Calu3 (cell line): ENCODE measurements around the gene TMEM170B. TPM values are rescaled to one million over a fixed set of nuclear protein-coding genes. Genes with fewer than 3 reads are reported as not detected.

Source experiments
- BruUV-seq: library from RNA; stranded (reverse); fragments of 400-500 nt; replicated peaks from 2 replicates; lab custom pipeline; 2021; lab: Mats Ljungman, UMichigan
- CTCF ChIA-PET: fragments of 300-600 bp; sonication (Branson Sonifier 250); formaldehyde crosslinking; loops from one replicate; lab custom pipeline; 2022; ENCODE audit warnings: antibody characterized with exemption; lab: Charles Lee
- DNase-seq: peaks from one replicate; pipeline ENCODE4 v3.0.0; 2022
- H3K27ac Mint-ChIP-seq: one replicate; pipeline ENCODE4 v1.8.0; 2022; ENCODE audit warnings: mixed read lengths; ENCODE audit not compliant: unreplicated experiment
- H3K27me3 Mint-ChIP-seq: one replicate; pipeline ENCODE4 v1.8.0; 2022; ENCODE audit warnings: mixed read lengths; ENCODE audit not compliant: unreplicated experiment
- H3K36me3 Mint-ChIP-seq: one replicate; pipeline ENCODE4 v1.8.0; 2022; ENCODE audit warnings: mild to moderate bottlenecking, moderate library complexity, mixed read lengths; ENCODE audit not compliant: insufficient read depth, unreplicated experiment
- H3K4me1 Mint-ChIP-seq: one replicate; pipeline ENCODE4 v1.8.0; 2022; ENCODE audit warnings: mild to moderate bottlenecking, low read depth, mixed read lengths; ENCODE audit not compliant: unreplicated experiment
- H3K4me3 Mint-ChIP-seq: one replicate; pipeline ENCODE4 v1.8.0; 2022; ENCODE audit warnings: mild to moderate bottlenecking, low read depth, moderate library complexity, mixed read lengths; ENCODE audit not compliant: unreplicated experiment
- H3K9me3 Mint-ChIP-seq: one replicate; pipeline ENCODE4 v1.8.0; 2022; ENCODE audit warnings: low read depth, mixed read lengths; ENCODE audit not compliant: unreplicated experiment
- intact Hi-C: fragments of 100-400 bp; cut with micrococcal nuclease; formaldehyde crosslinking; loops from one replicate; pipeline ENCODE4 v1.10.0; 2022; ENCODE audit not compliant: unreplicated experiment
- total RNA-seq: library from RNA; stranded (reverse); gene quantifications from 2 replicates; pipeline ENCODE4 v1.2.3, GENCODE V29; 2022
- TF ChIP-seq, protein P1 (sequence below): fragments of 200-600 bp; IDR thresholded peaks from one replicate; pipeline ENCODE4 v1.8.0; 2022; ENCODE audit warnings: antibody characterized with exemption; ENCODE audit not compliant: unreplicated experiment

Gene TMEM170B
- total RNA-seq, 1 experiment from 2014 or later = 2.2 TPM

DNA sequence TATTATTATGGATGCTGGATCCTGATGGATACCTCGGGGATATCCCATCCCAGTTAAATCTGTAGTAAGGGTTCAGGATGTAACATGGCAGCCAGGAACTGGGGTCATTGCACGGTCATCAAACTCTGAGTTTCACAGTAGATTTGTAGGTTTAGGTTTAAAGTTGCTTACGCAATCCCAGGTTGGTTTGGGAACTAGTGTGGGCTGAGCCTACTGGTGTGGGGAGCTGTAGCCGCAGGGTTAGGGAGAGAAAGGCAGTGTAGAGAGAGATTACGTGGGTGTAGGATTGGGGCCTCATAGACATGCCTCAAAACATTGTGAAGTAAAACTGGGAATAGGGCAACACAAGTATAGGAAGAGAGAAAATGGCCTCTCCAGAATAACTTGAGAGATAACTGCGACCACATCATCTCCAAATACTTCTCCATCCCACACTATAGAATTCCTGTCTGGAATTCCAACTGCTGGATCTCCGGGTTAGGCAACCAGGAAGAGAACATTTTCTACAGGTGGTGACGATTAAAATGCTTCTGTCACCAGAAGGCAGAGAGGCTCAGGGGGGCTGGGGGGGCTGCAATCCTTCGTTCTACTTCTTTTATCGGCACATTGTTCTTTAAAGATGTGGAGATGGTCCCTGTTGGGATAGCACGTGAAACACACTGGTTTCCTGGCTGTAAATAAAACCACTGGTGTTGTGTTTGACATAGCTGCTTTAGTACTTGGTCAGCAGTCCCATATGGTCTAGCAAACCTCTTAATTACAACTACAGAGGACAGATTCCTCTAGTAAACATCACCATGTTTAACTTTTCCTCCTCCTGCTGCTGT, 44.9 kb upstream of the TMEM170B start:
- intact Hi-C loops = no loop called here
- Mint-ChIP-seq H3K27me3 (no peaks in the 10 kb centered on the region), H3K27ac (no peak overlapping the region), H3K9me3 (no peaks in the 10 kb centered on the region), H3K36me3 (no peaks in the 10 kb centered on the region), H3K4me1 (no peaks in the 10 kb centered on the region), H3K4me3 (no peak overlapping the region)
- BruUV-seq = no TSS peak
- TF ChIP-seq, protein P1, sequence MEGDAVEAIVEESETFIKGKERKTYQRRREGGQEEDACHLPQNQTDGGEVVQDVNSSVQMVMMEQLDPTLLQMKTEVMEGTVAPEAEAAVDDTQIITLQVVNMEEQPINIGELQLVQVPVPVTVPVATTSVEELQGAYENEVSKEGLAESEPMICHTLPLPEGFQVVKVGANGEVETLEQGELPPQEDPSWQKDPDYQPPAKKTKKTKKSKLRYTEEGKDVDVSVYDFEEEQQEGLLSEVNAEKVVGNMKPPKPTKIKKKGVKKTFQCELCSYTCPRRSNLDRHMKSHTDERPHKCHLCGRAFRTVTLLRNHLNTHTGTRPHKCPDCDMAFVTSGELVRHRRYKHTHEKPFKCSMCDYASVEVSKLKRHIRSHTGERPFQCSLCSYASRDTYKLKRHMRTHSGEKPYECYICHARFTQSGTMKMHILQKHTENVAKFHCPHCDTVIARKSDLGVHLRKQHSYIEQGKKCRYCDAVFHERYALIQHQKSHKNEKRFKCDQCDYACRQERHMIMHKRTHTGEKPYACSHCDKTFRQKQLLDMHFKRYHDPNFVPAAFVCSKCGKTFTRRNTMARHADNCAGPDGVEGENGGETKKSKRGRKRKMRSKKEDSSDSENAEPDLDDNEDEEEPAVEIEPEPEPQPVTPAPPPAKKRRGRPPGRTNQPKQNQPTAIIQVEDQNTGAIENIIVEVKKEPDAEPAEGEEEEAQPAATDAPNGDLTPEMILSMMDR = no peak
- CTCF ChIA-PET = no interaction called here
- no peak for DNase-seq

DNA sequence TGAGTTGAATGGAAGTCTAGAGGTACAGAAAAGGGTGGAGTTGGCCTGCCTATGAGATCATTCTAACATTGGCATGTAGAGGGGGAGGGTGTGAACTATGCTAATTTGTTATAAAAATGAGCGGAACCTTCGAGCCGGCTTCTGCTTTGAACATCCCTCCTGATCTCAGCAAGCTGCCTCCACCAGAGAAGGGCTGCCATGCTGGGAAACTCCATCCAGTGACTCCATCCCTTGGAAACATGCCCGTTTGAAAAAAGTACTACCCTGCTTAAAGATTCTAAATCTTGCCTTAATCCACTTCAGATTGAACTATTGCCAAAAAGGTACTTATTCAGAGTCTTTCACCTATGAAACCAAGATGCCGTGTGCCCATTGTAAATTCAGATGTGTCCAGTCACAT, 43.6 kb upstream of the TMEM170B start:
- H3K27ac Mint-ChIP-seq = no peak overlapping the region
- DNase-seq = no peak
- H3K36me3 Mint-ChIP-seq = no peaks in the 10 kb centered on the region
- H3K9me3 Mint-ChIP-seq = no peaks in the 10 kb centered on the region
- no TSS peak for BruUV-seq
- H3K4me3 Mint-ChIP-seq = no peak overlapping the region
- no peaks in the 10 kb centered on the region for H3K4me1 Mint-ChIP-seq
- intact Hi-C loops = no loop called here
- CTCF ChIA-PET = no interaction called here
- TF ChIP-seq, protein P1 = no peak
- H3K27me3 Mint-ChIP-seq = no peaks in the 10 kb centered on the region

DNA sequence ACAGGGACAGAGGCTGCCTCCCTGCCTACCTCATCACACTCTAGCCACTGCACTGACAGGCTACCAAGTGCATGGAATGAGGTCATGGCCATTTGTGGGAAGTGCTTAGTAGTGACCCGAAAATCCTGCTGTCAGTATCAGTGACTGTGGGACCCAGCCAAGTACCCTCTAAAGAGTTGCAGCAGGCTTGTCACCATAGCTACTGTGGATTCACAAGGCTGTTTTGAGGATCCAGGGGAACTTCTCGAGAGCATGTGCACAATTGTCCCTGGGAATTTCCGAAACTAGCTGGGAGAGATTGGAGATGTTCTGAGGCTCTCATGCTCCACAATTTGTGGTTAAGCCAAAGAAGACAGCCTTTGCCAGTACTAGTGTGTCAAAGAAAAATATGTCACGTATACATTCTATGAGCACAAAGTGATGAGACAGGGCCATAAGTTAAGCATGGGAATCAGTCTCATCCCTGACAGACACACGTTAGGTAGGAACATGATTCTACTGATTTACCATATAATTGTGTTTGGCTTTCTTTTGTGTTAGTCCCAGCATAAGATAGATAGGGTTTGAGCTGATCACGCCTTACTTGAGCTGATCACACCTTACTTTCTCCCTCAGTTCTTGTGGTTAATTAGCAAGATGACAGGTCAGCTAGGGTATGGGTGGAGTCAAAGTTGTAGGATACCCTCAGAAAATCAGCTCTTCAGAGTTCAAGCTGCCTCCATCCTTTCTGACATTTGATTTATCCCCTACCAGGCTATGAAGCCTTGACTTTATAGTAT, 42.6 kb upstream of the TMEM170B start:
- Mint-ChIP-seq H3K4me3 (no peak overlapping the region), H3K36me3 (no peaks in the 10 kb centered on the region), H3K27ac (no peak overlapping the region), H3K4me1 (no peaks in the 10 kb centered on the region), H3K9me3 (no peaks in the 10 kb centered on the region), H3K27me3 (no peaks in the 10 kb centered on the region)
- no peak for DNase-seq
- no TSS peak for BruUV-seq
- intact Hi-C loops = loop anchor here (5.0 kb wide), 2 partner anchors 82 to 153 kb away; no protein-coding TSS in a partner anchor
- TF ChIP-seq, protein P1 = no peak
- CTCF ChIA-PET = interaction anchor here (2.1 kb wide), 1 partner anchor 540 kb away, joined by 4 read pairs; no protein-coding TSS in a partner anchor

DNA sequence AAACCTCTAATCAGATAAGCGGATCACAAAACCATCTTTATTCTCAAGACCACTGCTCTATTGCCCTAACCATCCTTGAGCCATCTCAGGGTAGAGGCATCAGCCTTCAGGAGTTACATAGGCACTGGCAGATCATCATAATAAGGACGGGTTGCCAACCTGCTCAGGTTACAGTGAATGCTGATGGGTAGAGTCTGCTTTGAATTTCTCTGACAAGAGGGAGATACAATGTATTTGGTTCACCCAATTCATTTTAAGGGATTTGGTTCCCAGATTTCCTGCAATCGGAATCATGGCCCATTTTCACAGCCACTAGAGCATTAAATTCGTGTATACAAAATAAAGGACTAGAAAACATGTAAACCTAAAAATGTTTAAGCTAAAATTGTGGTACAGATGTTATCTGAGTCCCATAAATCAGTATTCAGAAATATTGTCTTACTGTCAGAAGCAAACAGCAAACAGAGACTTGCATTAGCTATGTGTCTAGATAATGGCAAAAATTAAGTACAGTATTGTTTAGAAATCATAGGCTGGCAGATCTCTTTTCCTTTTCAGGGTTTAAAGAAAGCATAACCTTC, 41.9 kb upstream of the TMEM170B start:
- CTCF ChIA-PET = interaction anchor here (0.5 to 2.1 kb wide), 3 partner anchors 10 to 541 kb away, joined by 4 read pairs; no protein-coding TSS in a partner anchor
- Mint-ChIP-seq H3K27me3 (no peaks in the 10 kb centered on the region), H3K4me1 (no peaks in the 10 kb centered on the region), H3K9me3 (no peaks in the 10 kb centered on the region), H3K4me3 (no peak overlapping the region), H3K36me3 (no peaks in the 10 kb centered on the region), H3K27ac (no peak overlapping the region)
- no peak for DNase-seq
- no TSS peak for BruUV-seq
- TF ChIP-seq, protein P1 = no peak
- intact Hi-C loops = loop anchor here (1.0 to 5.0 kb wide), 4 partner anchors 82 to 544 kb away; no protein-coding TSS in a partner anchor
